Measurements from ENCODE around the gene LGSN. TPM values are rescaled to one million over a fixed set of nuclear protein-coding genes. Genes with fewer than 3 reads are reported as not detected.
"Not testable (repeated sequence)": the region's sequence is repeated elsewhere in the genome, so short reads cannot be mapped to it uniquely, and the experiment has no call there.

Gene LGSN
- total RNA-seq, 1 donor from 2014 or later: 0.06 TPM

- no peak for DNase-seq (ENCODE audit: low spot score)
These were observed 74.4 kb downstream of the LGSN start for GRCh38 chr6:63245420-63245819.

DNA sequence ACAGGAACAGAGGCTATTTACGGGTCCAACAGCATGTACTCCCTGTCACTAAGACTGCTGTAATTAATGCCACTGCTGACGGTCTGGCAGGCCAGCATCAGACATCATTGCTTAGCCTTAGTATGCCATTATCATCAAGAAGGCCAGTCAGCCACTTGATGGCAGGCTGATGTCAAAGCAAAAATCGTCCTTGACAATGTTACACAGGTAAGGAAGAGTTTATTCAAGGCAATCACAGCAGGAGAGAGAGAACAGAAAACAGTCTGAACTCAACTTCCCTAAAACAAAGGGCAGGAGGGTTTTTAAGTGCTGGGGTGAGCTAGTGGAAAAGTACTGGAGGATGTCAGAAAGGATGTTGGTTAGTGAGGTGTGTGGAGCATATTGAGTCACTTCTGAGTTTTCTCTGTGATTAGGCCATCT, 83.4 kb downstream of the LGSN start:
- no peak for DNase-seq (ENCODE audit: low spot score)

- not testable (repeated sequence) for DNase-seq (ENCODE audit: low spot score)
These were observed 89.3 kb downstream of the LGSN start for GRCh38 chr6:63230511-63230910.

- not testable (repeated sequence) for DNase-seq (ENCODE audit: low spot score)
These were observed 89.8 kb downstream of the LGSN start for GRCh38 chr6:63230027-63230426.

- DNase-seq (ENCODE audit: low spot score): not testable (repeated sequence)
These were observed 91.6 kb downstream of the LGSN start for GRCh38 chr6:63227928-63228894.

GRCh38 chr6:63225987-63226386, 93.8 kb downstream of the LGSN start:
- not testable (repeated sequence) for DNase-seq (ENCODE audit: low spot score)

Other genes starting within 250 kb of the LGSN start
- gene FKBP1C, start 108.5 kb downstream of the LGSN start, total RNA-seq: 1.1 TPM

All from mucosa of gallbladder (tissue), 1 donor.